Activated CD8-positive, alpha-beta memory T cell treated with anti-CD3 and anti-CD28 coated beads, Interleukin-2, amount 50 U/mL, for 1 hour (primary cell): Measurements from ENCODE around the gene TICAM1.

ENCODE experiments used
- DNase-seq: peaks from one replicate; pipeline ENCODE4 v3.0.0-alpha.2; 2020; ENCODE audit errors: extremely low read depth

Gene TICAM1

GRCh38 chr19:4772566-4772965 is 58.9 kb downstream of the TICAM1 start:
- no peak for DNase-seq

DNA sequence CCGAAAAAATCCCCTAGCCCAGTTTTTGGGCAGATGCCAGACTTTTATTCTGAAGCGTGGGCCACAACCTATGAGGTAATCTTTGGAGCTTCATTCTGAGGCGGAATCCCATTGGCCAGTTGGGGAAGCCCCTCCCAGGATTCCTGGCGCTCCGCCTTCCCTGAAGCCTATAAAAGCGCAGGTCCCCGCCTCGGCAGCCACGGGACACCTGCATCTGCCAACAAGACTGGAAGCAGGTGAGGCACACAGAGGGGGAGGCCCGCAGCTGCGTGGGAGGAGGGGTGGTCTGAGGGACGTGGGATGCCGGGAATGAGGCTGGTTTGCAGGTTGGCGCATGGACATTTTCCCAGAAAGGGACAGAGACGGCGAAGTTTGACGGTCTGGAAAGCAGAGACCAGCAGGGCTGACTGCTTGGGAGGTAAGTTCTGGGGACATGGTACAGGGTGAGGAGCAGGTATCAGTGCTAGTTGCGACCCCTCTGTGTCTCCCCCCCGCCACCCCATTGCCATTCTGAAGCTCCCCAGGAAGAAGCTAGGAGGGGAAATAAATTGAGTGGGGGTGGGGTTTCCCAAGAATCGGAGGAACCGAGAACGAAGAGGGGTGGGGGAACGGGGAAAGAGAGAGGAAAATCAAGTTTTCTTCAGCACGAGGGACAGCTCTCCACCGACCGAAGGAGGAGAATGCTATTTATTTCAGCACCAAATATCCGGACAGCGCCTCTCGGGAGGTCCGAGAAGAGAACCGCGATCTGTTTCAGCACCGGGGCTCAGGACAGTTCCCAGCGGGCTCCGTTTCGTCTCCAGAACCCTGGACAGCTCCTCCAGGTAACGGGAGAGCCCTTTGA is 62.4 kb downstream of the TICAM1 start:
- DNase-seq: peak; percentile 50
